Activated T-cell treated with anti-CD3 and anti-CD28 coated beads for 48 hours (primary cell): ENCODE results near the gene FAM50A.
"Not testable (repeated sequence)": the region's sequence is repeated elsewhere in the genome, so short reads cannot be mapped to it uniquely, and the experiment has no call there.

Experiments
- DNase-seq: peaks from one replicate; pipeline ENCODE4 v3.0.0-alpha.2; 2020; ENCODE audit warnings: low read depth

The FAM50A gene

GRCh38 chrX:154443992-154444754 is at the start of gene FAM50A:
Gene FAM50A, plus strand, starts transcription at chrX:154444141. Its CDS starts 95 bp downstream, at chrX:154444236.
- peak; percentile 69 for DNase-seq

- DNase-seq, result not testable (repeated sequence)
Observed at GRCh38 chrX:154396363-154396762, 47.6 kb upstream of the FAM50A start.

GRCh38 chrX:154396973-154397887 is 46.7 kb upstream of the FAM50A start:
- DNase-seq, result peak; percentile 67

GRCh38 chrX:154397888-154398667 is 45.9 kb upstream of the FAM50A start, which contains the start of gene RPL10:
Gene RPL10, plus strand, starts transcription at chrX:154398377. Its CDS starts 143 bp downstream, at chrX:154398520.
- peak; percentile 86 for DNase-seq

GRCh38 chrX:154398668-154399526 is 45.0 kb upstream of the FAM50A start:
- peak; percentile 64 for DNase-seq

- DNase-seq, result no peak
Observed at GRCh38 chrX:154399527-154400368, 44.2 kb upstream of the FAM50A start.

- DNase-seq, result not testable (repeated sequence)
Observed at GRCh38 chrX:154400369-154400817, 43.5 kb upstream of the FAM50A start.

GRCh38 chrX:154401045-154401799 is 42.7 kb upstream of the FAM50A start:
- no peak for DNase-seq

GRCh38 chrX:154401918-154402621 is 41.9 kb upstream of the FAM50A start:
- no peak for DNase-seq

- DNase-seq, result no peak
Observed at GRCh38 chrX:154402622-154403127, 41.3 kb upstream of the FAM50A start.

GRCh38 chrX:154403192-154403591 is 40.7 kb upstream of the FAM50A start:
- no peak for DNase-seq

GRCh38 chrX:154403858-154404257 is 40.1 kb upstream of the FAM50A start:
- no peak for DNase-seq

GRCh38 chrX:154404625-154405192 is 39.2 kb upstream of the FAM50A start:
- DNase-seq, result no peak

- DNase-seq, result no peak
Observed at GRCh38 chrX:154408659-154409221, 35.2 kb upstream of the FAM50A start.

GRCh38 chrX:154409222-154409871 is 34.6 kb upstream of the FAM50A start, which contains the start of gene DNASE1L1:
Gene DNASE1L1, minus strand, starts transcription at chrX:154409254. Its CDS starts 3,686 bp downstream, at chrX:154405568.
- no peak for DNase-seq

GRCh38 chrX:154411981-154412340 is 32.0 kb upstream of the FAM50A start:
- peak; percentile 51 for DNase-seq

- DNase-seq, result no peak
Observed at GRCh38 chrX:154412468-154412867, 31.5 kb upstream of the FAM50A start.
